AG09319 (cell line): ENCODE data around the gene ADAMTSL3.
A peak's percentile ranks its signal among the peaks of the same experiment; 100 is the strongest.

Source experiments
- DNase-seq: peaks from one replicate; pipeline ENCODE4 v3.0.0-alpha.2; 2010; ENCODE audit warnings: low read depth; ENCODE audit errors: extremely low read depth
- TF ChIP-seq, protein P1 (sequence below): IDR thresholded peaks from 2 replicates; pipeline ENCODE4 v1.5.1; 2011; ENCODE audit warnings: low read depth, mild to moderate bottlenecking, inconsistent platforms, low read length, moderate library complexity

ADAMTSL3 gene

DNA sequence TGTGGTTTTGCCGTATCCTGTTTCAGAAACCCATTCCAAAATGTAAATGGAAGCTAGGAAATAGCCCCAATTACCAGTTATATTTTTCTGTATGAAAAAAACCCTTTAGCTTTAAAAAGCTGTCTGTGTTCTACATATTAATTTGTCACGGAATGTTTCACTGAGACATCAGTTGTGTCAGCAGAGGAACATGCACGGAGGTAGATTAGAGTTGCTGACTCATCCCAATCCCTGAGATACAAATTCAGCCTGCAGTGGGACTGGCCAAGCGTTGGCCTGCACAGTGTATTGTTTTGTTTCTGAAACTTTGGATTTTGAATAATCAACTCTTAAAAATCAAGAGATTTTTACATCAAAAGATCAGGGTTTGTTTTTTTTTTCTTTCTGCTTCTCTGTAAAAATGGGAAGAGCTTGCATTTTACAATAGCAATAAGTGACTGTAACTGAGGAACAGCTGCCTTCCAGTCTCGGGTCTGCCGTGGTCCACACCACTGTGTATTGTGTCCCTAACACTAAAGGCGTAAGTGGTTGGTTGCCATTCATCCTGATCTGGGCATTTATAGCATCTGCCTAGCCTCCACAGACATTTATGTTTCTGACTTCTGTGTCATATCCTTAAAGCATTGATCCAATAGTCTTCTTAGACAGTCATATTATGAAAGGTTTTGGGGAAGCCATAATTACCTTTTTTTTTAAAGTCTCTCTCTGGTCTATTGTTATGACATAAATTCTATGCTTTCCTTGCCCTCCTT lies 218.1 kb downstream of the ADAMTSL3 start:
- peak; percentile 24 for DNase-seq
- TF ChIP-seq, protein P1, sequence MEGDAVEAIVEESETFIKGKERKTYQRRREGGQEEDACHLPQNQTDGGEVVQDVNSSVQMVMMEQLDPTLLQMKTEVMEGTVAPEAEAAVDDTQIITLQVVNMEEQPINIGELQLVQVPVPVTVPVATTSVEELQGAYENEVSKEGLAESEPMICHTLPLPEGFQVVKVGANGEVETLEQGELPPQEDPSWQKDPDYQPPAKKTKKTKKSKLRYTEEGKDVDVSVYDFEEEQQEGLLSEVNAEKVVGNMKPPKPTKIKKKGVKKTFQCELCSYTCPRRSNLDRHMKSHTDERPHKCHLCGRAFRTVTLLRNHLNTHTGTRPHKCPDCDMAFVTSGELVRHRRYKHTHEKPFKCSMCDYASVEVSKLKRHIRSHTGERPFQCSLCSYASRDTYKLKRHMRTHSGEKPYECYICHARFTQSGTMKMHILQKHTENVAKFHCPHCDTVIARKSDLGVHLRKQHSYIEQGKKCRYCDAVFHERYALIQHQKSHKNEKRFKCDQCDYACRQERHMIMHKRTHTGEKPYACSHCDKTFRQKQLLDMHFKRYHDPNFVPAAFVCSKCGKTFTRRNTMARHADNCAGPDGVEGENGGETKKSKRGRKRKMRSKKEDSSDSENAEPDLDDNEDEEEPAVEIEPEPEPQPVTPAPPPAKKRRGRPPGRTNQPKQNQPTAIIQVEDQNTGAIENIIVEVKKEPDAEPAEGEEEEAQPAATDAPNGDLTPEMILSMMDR = no peak

DNA sequence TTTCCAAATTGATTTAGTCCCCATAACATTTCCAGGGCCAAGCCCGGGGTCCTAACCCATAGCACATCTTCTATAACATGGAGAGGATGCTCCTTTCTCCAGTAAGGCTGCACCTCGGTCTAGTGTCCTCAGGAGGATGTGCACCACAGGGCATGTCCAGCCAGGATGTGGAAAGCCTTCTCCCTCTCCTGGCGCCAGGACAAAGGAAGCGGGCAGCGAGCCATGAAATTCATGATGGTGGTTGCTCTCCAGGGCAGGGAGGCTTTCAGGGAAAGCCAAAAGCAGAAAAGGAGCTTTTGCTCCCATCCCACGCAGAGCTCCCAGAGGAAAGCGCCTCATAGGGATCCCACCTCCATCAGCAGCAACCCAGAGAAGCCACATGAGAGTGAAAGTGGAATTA lies 220.0 kb downstream of the ADAMTSL3 start:
- TF ChIP-seq, protein P1 = no peak
- DNase-seq = no peak

DNA sequence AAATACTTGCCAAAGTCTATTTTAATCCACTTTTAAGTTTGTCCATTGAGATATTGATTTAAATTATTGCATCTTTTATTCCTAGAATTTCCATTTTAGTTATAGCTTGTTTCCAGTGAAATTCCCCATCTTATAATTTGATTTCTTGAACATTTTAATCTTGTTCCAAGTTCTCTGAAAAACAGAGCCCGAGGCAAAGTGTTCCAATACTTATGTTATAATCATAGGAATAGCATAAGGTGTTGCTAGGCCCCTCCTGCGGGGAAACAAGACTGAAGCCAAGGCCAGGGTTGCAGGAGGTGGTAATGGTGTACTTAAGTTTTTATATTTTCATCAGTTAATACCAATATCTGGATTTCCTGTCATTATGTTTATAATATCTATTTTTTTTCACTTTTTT lies 226.6 kb downstream of the ADAMTSL3 start:
- TF ChIP-seq, protein P1 = no peak
- no peak for DNase-seq

DNA sequence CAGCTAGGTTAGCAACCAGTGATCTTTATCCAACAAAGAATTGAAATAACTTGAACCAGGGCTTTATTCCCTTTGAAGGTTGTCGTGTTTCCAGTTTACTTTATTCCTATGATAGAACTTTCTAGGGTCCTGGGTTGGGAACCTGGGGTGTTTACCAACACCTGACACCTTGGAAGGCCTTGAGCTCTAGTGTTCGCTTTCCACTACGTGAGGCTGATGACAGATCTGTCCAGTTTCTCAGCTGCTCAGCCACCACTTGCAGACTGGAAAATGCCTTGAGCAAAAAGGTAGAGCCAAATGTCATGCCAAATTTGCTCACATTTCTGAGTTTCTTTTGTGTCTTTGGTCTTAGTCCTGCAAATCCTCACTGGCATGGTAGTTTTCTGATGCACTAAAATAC lies 227.2 kb downstream of the ADAMTSL3 start:
- TF ChIP-seq, protein P1 = no peak
- DNase-seq = no peak

DNA sequence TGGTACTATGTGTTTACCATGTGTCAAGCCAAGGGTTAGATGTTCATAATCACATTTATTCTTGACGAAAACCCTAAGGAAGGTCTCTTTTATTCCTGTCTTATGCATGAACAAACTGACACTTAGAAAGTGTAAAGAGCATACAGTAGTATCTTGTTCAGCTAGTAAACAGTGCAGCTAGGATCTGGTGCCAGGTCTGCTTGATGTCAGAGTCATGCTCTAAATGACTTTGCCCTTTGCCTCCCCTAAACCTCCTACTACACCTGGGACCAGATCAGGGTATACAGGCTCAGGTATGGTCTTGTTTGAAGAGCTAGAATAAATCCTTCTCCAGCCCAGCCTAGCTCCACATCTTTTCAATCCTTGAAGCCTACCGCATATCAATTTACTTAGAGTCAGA lies 232.4 kb downstream of the ADAMTSL3 start:
- TF ChIP-seq, protein P1 = no peak
- DNase-seq = no peak

DNA sequence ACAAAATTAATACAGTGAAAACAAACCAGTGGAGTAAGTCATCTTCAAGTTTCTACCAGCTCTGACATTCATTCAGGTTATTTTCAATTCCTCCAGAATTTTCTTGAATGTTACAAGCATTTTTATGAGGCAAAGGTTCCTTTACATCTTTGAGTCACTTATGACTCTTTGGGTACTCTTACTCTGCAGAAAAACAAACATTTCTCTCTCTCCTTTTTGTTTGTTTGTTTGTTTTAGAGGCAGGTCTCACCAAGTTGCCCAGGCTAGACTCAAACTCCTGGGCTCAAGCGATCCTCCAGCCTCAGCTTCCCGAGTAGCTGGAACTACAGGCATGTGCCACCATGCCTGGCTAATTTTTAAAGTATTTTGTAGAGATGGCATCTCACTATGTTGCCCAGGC lies 233.5 kb downstream of the ADAMTSL3 start:
- DNase-seq = no peak

DNA sequence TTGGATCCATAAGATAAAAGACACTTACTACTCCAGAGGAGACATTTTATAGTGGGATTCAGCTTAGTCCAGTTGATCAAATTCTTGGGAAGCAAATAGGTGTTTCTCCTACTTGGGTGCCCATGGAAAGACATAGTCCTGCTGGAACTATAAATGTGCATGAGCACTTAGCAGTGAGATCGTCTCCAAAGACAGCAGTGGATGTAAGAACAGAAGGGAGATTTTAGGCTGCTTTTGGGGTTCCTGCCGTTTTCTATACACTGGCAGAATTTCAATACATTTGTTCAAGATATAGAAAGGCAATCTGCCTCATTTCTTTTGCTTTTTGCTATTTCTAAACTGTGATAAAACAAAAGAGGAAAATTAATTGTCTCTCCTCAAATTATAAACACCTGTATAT lies 234.0 kb downstream of the ADAMTSL3 start:
- TF ChIP-seq, protein P1 = no peak
- DNase-seq = no peak

More for the DNA sequence above, 233.5 kb downstream of the ADAMTSL3 start:
- TF ChIP-seq, protein P1 = no peak
